HG03558 (cell line): ENCODE measurements around the gene DGKB.
"Not testable (repeated sequence)": the region's sequence is repeated elsewhere in the genome, so short reads cannot be mapped to it uniquely, and the experiment has no call there.

Experiments used
- ATAC-seq: cut with Tn5 transposase; IDR thresholded peaks from one replicate; pipeline ENCODE4 v1.9.1; 2021; ENCODE audit warnings: moderate number of reproducible peaks; ENCODE audit not compliant: unreplicated experiment; ENCODE audit errors: extremely low read depth

Gene DGKB

GRCh38 chr7:14501436-14501835 lies 401.1 kb downstream of the DGKB start:
- no peak for ATAC-seq

GRCh38 chr7:14497390-14497789 lies 405.2 kb downstream of the DGKB start:
- ATAC-seq = no peak

GRCh38 chr7:14495633-14496032 lies 406.9 kb downstream of the DGKB start:
- no peak for ATAC-seq

DNA sequence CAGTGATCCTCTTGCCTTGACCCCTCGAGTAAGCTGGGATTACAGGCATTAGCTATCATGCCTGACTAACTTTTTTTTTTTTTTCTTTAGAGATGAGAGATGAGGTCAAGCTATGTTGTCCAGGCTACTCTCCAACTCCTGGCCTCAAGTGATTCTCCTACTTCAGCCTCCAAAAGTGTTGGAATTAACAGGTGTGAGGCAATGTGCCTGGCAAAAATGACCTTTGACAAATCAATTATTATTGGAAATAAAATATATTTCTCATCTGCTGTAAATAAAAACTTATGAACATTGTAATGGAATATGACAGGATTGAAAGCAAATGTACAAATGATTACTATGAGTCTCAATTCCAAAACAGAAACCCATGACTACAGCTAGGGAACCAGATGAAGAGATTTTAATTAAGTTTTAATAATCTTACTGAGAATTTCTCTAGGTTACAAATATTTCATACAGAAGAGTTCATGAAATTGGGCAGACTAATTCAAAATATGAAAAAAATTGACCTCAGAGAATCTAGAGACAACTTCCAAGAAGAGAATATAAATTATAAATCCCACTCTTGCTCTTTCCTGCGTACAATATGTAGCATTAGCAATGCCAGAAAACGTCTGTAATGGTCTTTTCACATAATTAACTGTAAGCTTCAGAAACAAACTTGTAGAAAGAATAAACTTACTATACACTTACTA lies 414.7 kb downstream of the DGKB start:
- no peak for ATAC-seq

DNA sequence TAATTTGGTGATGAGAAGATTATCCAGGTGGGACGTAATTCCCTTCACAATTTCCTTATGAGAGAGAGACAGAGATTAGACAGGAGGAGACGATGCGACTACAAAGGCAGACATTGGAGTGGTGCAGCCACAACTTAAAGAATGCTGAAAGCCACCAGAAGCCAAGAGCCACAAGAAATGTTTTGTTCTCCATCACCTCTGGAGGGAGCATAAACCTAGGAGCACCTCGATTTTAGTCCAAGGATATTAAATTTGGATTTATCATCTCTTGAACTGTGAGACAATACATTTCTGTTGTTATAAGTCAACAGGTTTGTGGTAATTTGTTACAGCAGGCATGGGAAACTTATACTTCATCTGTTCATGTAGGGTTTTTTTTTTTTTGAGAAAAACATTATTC lies 418.9 kb downstream of the DGKB start:
- ATAC-seq = no peak

GRCh38 chr7:14480281-14480680 lies 422.3 kb downstream of the DGKB start:
- no peak for ATAC-seq

DNA sequence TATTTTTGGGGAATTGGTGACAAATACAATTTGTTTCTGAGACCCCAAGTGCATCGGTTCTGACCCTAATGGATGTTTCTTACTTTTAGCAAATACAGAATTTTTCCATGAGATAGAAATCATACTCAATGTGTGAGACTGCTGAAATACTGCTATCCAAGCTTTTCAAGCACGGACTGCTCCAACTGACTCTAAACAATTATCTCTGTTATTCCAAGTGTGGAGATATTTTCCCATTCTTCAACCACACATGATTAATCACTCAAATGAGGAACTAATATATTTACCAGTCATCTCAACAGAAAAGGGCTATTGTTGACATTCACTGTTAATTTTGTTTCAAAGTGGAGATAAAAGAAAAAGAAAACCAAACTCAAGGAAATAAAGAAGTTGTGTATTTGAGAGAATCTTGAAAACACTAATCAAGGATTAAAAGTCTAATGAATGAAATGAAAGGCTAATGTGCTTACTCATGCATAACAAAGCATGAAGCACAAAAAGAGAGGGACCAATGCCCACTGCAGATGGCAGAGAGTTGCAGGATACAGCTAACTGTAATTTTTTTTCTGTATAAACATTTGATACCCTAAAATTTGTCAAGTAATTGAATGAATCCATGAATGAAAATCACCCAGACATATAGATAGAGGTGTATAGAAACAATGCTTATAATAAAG lies 423.6 kb downstream of the DGKB start:
- no peak for ATAC-seq

DNA sequence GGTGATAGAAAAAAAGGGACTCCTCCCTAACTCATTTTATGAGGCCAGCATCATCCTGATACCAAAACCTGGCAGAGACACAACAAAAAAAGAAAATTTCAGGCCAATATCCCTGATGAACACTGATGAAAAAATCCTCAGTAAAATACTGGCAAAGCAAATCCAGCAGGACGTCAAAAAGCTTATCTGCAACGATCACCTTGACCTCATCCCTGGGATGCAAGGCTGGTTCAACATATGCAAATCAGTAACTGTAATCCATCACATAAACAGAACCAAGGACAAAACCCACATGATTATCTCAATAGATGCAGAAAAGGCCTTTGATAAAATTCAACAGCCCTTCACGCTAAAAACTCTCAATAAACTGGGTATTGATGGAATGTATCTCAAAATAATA lies 440.8 kb downstream of the DGKB start:
- ATAC-seq = not testable (repeated sequence)

- ATAC-seq = not testable (repeated sequence)
Observed at GRCh38 chr7:14458846-14459245, 443.7 kb downstream of the DGKB start.

- ATAC-seq = no peak
Observed at GRCh38 chr7:14457568-14458453, 444.7 kb downstream of the DGKB start.

DNA sequence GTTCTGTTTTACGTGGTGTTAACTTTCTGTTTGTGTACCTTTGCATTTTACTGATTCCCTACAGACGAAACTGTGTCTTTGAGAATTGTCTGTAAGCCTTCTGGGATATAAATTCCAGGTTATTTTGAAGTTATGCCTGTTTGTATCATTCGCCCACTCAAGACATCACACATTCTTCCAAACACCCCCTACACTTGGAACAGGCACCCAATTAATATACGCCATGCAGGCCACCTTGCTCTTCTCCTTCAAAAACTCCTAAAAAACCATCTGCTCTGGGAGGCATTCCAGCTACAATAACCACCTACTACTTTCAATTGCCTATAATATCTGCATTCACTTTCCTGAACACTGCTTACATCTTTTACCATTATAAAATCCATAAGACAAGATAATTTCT lies 453.3 kb downstream of the DGKB start:
- ATAC-seq = no peak

GRCh38 chr7:14446829-14447228 lies 455.7 kb downstream of the DGKB start:
- ATAC-seq = no peak

- no peak for ATAC-seq
Observed at GRCh38 chr7:14446219-14446618, 456.3 kb downstream of the DGKB start.

DNA sequence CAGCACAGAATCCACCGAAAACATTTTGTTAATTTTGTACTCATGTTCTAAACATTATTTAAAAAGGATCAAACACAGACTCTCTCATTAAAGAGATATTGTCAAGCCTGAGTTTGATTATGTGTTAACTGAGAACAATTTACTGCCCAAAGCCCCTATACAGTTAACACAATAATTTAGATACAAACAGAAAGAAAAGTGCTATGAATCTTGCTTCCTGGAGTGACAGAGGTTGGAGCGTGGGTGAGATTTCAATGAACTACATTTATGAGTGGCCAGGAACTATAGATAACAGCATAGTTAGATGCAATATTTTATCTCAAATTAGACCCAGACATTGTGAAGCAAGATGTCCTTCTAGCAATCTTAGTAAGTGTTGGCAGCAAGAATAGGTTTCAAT lies 464.2 kb downstream of the DGKB start:
- ATAC-seq = no peak

DNA sequence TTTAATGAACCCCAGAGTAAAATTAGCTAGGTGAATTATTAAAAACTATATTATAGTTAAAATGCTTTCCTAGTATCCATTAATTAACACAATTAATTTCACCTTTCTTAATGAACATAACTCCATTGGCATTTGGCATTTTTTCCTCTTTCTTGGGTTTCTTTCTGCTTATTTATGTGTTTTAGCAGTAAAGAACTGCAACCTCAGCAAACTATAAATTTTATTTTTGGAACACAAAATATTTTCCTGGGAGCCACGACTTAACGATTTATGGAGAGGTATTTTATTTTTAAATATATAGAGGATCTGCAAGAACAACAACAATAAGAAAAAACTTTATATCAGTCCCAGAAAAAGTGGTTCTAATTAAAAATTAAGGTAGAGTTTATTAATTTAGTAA lies 465.7 kb downstream of the DGKB start:
- no peak for ATAC-seq

- no peak for ATAC-seq
Observed at GRCh38 chr7:14432924-14433323, 469.6 kb downstream of the DGKB start.

GRCh38 chr7:14430926-14431325 lies 471.6 kb downstream of the DGKB start:
- ATAC-seq = no peak

GRCh38 chr7:14425559-14425958 lies 477.0 kb downstream of the DGKB start:
- no peak for ATAC-seq

DNA sequence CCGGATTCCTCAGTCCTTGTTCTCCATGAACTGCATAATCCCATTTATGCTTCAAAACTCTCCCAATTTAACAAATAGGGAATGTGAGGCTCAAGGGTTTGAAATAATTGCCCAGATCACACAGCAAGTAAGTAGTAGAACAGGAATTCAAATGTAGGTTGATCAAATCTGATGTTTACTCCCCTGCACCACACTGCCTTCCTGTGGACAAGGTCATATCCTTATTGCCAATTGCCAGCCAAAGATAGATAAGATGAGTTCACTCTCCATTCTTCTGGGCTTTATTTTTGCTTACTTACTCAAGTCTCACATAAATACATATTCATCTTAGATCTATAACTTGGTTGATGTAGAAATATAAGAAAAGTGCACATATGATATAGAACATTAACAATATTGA lies 477.9 kb downstream of the DGKB start:
- no peak for ATAC-seq

- ATAC-seq = no peak
Observed at GRCh38 chr7:14420768-14421167, 481.8 kb downstream of the DGKB start.

DNA sequence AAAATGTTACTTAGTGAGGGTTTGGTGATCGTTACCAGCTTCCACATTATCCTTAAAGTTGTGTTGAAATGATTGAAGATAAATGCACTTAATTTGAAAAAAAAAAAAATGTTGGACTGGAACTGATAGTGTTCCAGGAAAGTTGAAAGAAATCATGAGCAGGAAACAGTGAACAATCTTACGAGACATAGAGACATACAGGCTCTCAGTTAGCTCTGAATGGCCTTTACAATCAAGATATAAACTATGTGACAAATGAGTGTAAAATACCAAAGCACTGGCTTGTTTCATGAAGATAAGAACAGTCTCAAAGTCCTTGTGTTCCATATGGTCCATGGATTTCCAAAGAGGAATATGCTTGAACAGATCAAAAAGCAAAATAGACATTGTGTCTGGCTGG lies 483.0 kb downstream of the DGKB start:
- no peak for ATAC-seq
